HG03103 (cell line): Measurements from ENCODE around the gene NTSR1.

ENCODE experiments used
- ATAC-seq: cut with Tn5 transposase; IDR thresholded peaks from one replicate; pipeline ENCODE4 v1.9.1; 2021; ENCODE audit warnings: low read depth; ENCODE audit not compliant: unreplicated experiment

NTSR1 gene

GRCh38 chr20:62708591-62709536 lies at the start of gene NTSR1:
Gene NTSR1, plus strand, starts transcription at chr20:62708836. Its CDS starts 372 bp downstream, at chr20:62709208.
- no peak for ATAC-seq

GRCh38 chr20:62659488-62660239 lies 49.0 kb upstream of the NTSR1 start:
- ATAC-seq: no peak

- no peak for ATAC-seq
These were observed 48.4 kb upstream of the NTSR1 start for GRCh38 chr20:62660240-62660615.

- no peak for ATAC-seq
These were observed 47.9 kb upstream of the NTSR1 start for GRCh38 chr20:62660768-62661167.

GRCh38 chr20:62661647-62662046 lies 47.0 kb upstream of the NTSR1 start:
- ATAC-seq: no peak

- no peak for ATAC-seq
These were observed 46.2 kb upstream of the NTSR1 start for GRCh38 chr20:62662422-62662821.

GRCh38 chr20:62663145-62664018 lies 45.3 kb upstream of the NTSR1 start:
- no peak for ATAC-seq

- no peak for ATAC-seq
These were observed 44.3 kb upstream of the NTSR1 start for GRCh38 chr20:62664019-62664971.

GRCh38 chr20:62665153-62665754 lies 43.4 kb upstream of the NTSR1 start:
- no peak for ATAC-seq

- ATAC-seq: no peak
These were observed 42.6 kb upstream of the NTSR1 start for GRCh38 chr20:62665826-62666735.

GRCh38 chr20:62666736-62667529 lies 41.7 kb upstream of the NTSR1 start:
- no peak for ATAC-seq

GRCh38 chr20:62667530-62668440 lies 40.9 kb upstream of the NTSR1 start:
- no peak for ATAC-seq

GRCh38 chr20:62668441-62669027 lies 40.1 kb upstream of the NTSR1 start:
- ATAC-seq: no peak

GRCh38 chr20:62669249-62669648 lies 39.4 kb upstream of the NTSR1 start:
- ATAC-seq: no peak

GRCh38 chr20:62670156-62670555 lies 38.5 kb upstream of the NTSR1 start:
- no peak for ATAC-seq

GRCh38 chr20:62670998-62671397 lies 37.6 kb upstream of the NTSR1 start:
- no peak for ATAC-seq
